GM19467 (cell line): ENCODE results near the gene PPT1.
"Not testable (repeated sequence)": the region's sequence is repeated elsewhere in the genome, so short reads cannot be mapped to it uniquely, and the experiment has no call there.

Experiments
- ATAC-seq: cut with Tn5 transposase; IDR thresholded peaks from one replicate; pipeline ENCODE4 v1.9.1; 2021; ENCODE audit warnings: mild to moderate bottlenecking, moderate library complexity; ENCODE audit not compliant: unreplicated experiment

The PPT1 gene

DNA sequence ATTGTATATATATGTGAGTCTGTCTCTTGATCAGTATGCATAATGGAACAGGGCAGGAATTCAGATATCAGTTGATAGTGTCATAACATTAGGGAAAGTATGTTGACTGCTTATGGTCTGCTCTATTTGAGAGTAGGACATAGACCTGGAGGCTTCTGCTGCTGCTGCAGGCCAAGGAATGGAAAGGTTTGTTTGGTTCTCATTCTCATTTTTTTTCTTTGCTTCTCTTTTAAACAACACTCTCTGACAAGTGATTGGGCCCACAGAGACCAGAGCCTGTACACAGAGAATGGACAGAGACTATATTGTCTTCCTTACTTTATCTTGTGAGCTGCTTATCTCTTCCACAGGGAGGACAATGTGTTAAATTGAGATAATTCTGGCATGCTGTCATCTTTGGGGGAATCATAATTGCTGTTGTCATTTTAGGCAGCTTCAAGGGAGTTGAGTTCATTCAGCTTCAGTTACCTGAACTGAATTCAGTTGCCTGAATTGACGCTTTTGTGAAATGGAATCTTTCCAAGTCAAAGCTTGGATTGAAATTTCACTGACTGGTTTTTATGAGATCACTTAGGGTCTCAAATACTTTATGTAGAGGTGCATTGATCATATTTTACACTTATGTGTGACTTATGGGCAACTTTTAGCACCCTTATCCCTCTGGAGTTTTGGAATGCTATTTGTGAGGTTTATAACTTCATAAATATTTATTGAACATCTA is 39.6 kb downstream of the PPT1 start:
- no peak for ATAC-seq

DNA sequence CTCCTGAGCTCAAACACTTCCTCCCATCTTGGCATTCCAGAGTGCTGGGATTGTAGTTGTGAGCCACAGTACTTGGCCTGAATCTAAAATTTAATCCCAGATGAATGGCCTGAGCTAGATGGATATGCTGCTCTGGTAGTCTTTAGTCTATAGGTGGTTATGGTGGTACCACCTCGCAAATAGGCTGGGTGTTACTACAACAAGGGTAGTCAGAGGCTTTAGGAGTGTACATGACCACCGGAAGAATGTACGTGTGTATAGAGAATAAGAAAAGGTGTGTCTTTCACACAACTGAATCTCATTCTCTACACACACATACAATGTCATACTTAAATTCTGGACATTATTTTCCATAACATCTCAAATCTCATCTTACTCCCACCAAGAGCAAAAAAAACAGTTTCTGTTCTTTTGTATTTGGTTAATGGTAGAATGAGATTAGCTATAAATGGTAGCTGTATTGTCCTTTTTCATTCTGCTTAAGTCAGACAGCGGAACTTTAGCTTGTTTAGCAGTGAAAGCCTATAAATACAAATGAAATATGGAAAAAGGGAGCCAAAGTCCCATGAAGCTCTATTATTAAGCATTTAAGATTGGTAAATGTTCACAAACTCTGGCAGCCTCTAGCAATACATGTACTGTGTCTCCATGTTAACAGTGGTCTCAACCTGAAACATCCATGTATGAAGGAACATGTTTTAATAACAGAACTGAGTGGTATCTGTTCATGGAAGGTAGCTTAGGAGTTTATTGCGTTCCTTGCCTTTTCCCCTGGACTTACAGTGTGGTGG is 40.3 kb downstream of the PPT1 start:
- no peak for ATAC-seq

DNA sequence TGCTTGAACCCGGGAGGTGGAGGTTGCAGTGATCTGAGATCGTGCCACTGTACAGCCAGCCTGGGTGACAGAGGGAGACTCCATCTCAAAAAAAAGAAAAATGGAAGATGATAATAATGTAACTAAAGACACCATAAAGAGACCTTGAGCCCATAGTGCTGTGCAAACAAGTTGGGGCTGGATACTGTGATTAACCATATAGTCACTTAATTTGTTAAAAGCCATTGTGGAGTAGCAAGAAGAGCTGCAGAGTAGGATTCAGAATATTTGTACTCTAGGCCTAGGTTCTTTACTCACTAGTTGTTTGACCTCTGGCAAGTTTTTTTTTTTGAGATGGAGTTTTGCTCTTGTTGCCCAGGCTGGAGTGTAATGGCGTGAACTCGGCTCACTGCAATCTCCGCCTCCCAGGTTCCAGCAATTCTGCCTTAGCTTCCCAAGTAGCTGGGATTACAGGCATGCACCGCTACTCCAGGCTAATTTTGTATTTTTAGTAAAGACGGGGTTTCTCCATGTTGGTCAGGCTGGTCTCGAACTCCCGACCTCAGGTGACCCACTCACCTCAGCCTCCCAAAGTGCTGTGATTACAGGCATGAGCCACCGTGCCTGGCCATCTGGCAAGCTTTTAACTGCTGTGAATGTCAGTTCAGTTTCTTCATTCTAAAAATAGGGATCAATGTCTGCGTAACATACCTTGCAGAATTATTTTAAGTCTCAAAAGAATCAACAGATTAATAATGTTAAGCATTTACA is 43.7 kb downstream of the PPT1 start:
- ATAC-seq, result no peak

DNA sequence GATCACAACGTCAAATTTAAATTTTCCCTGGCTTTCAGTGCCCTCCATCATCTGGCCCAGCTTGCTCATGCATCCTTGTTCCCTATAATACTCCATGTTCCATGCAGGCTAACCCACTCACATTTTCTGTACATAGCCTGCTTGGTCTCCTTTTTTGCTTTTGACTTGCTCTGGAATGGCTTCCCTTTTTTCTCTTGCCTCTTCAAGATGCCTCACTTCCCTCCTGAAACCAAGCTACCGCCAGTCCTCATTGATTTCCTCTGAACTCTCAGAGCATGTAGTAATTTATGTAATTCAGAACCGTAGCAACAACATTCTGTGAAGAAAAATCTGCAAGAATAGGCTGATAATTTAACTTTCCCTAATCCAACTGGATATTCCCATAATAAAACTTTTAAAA is 46.2 kb downstream of the PPT1 start:
- ATAC-seq, result no peak

DNA sequence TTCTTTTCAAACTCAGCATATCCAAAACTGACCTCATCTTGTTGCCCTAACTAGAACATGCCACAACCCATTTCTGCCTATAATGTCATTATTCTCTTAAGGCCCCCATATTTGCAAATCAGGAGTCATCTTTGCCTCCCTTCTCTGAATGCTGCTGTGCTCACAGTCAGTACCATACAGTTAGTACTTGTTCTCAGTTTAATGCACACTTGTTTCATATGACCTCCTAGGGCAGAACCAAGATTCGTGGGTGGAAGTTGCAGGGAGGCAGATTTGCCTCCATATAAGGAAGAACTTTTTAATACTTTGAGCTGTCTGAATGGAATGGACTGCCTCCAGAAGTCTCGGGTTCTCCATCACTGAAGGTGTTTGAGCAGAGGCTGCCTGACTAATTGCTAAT is 47.3 kb downstream of the PPT1 start:
- no peak for ATAC-seq

DNA sequence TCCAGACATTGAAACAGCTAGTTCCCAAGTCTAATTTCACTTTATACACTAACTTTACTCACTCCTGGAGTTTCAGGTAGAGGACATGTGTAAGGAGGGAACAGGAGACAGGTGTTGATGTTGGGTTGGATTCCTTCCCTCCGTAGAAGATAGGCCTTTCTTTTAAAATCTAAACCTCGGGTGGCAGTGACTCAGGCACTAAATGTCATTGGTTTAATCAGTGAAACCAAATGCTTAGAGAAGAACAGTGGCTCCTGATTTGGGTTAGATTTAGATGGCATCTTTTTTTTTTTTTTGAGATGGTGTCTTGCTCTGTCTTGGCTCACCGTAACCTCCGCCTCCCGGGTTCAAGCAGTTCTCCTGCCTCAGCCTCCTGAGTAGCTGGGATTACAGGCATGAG is 49.3 kb downstream of the PPT1 start:
- no peak for ATAC-seq

DNA sequence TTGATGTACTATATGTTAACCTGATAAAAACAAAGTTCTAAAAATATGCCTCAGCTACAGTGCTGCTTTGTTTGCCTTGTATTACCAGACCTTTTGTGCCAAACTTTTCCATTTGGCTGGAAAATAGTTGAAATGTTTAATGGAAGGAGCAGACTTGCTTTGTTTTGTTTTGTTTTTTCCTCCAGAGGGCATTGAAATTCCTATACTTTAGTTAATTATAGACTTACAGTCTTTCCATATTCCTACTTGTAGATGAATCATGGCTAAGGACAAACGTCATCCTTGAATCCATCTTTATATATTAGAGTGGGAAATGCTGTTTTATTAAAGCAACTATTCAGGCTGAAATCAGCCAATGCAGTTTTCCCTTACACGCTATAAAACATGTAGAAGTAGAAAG is 49.8 kb downstream of the PPT1 start:
- no peak for ATAC-seq

DNA sequence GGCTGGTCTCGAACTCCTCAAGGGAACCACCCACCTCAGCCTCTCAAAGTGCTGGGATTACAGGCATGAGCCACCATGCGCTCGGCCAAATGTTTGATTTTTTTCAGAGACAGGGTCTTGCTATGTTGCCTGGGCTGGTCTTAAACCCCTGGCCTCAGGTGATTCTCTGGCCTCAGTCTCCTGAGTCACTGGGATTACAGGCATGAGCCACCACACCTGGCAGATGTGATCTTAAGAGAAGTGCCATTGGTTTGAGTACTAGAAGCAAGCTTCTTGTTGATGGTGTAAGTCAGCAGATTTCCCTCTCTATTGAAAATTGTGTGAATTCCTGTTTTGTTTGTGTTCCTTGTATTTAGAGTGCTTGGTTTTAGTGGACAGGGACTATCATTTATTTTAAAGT is 51.3 kb downstream of the PPT1 start:
- no peak for ATAC-seq

DNA sequence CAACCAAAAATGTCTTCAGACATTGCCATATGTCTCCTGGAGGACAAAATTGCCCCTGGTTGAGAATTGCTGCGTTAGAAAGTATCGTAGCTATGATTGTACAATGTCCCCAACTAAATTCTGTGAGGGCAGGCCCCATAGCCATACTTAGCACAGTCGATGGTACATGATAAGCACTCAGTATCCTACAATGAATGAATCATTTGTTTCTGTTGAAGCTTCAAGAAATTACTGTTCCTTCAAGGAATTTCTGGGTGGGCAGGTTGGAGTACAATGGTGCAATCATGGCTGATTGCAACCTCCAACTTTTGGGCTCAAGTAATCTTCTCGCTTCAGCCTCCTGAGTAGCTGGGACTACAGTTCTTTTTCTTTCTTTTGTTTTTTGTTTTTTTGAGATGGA is 51.9 kb downstream of the PPT1 start:
- ATAC-seq, result no peak

DNA sequence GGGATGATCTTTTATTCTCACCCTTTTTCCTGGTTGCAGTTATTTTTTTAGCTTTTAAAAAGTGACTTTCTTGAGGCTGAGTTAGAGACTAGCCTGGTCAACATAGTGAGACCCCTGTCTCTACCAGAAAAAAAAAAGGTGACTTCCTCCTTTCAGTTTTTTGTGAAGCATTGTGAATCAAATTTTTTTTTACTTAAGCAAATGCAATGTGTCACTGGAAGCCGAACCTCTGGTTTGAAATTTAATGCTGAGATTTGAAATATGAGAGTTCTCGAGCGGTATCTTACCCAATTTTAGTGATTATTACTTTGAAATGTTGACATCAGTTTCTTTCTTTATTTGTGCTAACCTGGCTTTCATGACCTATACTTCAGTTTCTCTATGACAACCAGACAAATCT is 52.9 kb downstream of the PPT1 start:
- no peak for ATAC-seq

DNA sequence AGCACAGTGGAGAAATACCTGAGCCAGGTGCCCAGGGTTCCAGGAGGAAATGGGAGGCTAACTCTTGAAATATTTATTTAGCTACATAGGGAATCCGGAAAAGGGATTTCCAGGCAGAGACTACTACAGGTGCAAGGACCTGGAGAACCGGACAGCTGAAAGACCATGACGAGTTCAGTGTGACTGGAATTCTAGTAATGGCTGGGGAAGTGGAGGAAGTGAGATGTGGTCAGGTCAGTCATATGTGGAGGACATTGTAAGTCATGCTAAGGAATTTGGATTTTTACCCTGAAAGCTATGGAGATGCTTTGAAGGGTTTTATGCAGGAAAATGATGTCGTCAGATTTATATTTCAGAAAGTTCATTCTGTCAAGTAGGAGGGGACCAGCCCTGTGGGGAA is 54.7 kb downstream of the PPT1 start:
- ATAC-seq, result no peak

DNA sequence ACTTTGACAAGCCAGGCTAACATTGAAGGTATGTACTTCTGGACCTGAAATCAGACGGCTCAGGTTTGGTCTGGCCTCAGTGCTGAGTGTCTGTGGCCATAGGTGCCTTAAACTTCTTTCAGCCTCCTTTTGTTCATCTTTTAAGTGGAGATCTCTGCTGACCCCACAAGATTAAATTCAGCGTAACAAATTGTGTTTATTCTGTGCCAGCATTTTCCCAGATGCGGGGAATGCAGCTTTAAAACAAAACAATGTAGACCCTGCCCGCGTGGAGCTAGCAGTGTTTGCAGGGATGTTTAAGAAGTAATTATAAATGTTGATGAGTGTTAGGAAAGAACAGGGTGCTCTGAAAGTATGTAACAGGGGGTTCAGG is 55.6 kb downstream of the PPT1 start:
- no peak for ATAC-seq

DNA sequence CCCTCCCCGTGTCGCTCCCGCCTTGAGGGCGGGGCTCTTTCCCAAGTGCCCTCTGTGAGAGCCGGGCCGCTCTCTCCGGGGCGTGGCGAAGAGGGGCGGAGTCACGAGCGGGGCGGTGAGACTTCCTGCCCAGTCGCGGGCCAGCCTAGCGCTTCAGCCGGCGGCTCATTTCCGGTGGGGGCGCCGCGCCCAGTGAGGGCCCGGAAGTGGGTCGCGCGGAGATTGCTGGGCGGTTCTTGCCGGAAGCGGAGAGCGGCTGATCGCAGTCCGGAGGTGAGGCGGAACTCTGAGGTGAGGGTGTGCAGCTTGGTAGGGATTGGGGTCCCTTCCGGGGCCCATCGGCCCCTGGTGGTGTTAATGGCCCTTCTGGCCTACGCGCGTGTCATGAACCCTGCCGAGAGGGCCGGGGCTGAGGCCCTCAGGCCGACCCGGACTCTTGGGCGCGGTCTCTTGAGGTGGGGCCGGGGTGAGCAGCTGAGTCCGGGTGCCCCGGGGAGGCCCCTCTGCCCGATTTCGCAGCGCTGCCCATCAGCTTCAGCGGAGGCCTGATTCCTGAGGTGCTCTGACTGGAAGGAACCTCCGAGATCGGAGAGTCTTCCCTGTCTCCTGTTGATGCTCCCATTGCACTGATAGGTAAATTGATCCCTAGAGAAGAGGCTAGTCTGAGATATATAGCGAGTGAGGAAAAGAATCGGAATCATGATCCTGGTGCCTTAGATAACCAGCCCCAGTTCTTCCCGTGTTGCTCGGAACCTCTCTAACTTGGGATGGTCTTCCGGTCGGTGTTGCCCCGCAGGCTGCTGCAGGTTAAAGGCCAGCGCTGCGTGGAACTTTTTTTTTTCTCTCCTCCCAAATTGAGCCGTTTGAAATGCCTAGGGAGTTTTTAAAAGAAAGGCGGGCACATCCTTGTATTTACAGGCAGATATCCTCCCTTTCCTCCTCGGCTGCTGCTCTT is 56.3 kb downstream of the PPT1 start, which contains the start of gene CAP1:
Gene CAP1 (plus strand): TSS at position 219 of the 955 bp plus-strand sequence. CDS start 18,618 bp downstream, outside the sequence.
- peak; percentile 80 for ATAC-seq

DNA sequence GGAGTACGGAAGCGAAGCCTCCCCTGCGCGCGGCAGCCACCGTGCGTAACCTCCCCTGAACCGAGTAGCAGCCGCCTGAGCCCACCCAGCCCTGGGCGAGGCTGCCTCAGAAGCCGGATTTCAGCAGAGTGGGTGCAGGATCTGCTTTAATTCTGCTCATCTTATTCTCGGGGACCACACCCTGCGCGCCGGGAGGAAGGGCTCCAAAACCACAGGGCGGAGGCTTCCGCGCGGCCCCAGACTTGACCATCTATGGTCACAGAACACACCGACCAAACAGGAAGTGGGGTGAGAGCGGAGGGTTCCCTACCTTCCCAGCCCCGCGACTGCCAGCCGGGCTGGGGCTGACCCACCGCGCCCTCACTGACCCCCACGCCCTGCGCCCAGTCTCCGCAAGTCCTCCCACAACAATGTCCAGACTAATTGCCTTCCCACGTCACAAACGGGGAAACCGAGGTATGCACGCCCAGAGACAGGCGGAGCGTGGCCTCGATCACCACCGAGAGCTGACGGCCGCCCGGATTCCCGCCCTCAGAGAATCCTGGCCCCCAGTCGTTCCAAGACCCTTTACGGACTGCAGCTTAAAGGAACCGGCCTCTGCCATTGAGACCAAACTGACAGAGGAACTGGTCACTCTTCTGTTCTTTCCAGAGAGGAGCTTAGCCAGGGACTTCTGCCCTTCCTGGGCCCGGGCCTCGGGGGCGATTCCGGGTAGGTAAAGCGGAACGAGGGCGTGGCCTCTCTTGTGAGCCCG is 57.1 kb downstream of the PPT1 start:
- ATAC-seq, result peak; percentile 60

DNA sequence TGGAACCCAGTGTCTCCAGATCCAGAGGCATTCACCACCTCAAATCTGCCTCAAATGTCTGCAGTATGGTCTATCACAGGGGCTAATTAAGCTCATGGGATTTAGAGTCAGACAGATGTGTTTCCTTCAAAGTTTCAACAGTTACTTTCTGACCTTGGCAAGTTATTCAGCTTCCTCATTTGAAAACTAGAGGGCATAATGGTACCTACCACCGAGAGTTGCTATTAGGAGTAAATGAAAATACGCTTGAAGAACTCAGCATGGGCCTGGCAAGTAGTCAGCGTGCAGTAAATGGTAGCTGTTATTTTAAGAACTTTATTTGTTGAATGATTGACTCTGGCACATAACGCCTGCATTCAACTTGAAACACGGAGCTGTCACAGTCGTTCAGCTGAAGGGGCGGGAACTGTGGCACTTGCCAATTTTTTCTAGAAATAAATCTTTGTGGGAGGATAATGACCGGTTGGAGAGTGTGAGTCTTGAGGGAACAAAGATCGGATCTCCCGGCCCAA is 57.8 kb downstream of the PPT1 start:
- peak; percentile 0 for ATAC-seq

DNA sequence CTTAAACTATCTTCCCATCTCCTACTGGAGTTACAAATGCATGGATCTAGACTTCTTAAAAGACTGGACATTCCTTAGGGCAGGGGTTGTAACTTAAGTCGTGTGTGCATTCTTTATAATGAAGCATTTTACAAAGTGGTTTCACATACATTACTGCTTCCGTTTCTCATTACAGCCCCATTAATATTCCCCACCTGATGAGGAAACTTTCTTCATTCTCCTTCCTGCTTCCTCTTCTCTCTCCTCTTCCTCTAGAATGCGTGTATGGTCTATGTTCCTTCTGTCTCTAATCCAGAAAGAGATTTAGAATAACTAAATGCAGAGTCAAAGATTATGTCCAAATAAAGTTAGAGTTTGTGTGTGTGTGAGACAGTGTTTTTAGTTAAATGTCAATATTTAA is 58.4 kb downstream of the PPT1 start:
- no peak for ATAC-seq

DNA sequence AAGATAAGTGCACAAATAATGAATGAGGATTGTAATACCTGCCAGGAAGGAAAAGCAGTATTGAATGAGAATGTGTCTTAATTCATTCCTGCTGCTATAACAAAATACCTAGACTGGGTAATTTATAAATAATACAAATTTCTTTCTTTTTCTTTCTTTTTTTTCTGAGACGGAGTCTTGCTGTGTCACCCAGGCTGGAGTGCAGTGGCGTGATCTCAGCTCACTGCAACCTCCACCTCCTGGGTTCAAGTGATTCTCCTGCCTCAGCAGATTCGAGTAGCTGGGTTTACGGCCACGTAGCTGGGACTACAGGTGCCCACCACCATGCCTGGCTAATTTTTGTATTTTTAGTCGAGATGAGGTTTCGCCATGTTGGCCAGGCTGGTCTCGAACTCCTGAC is 59.8 kb downstream of the PPT1 start:
- ATAC-seq, result not testable (repeated sequence)

DNA sequence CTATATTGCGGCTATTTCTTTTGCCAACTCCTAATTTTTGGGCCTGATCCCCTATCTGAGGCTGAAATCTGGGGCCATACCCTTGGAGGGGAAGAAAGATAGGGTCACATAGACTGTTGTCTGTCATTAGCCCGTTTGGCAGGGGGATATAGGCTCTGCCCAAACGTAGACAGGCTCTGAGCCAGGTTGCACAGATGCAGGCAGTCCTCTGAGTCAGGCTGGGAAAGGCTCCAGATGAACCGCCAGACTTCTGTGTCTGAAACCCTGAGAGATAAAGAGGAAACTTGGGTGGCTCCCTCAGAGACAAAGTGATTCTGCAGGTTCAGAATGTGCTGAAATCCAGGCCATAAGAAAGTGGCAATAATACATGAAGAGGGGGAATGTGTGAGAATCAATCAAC is 60.5 kb downstream of the PPT1 start:
- no peak for ATAC-seq

DNA sequence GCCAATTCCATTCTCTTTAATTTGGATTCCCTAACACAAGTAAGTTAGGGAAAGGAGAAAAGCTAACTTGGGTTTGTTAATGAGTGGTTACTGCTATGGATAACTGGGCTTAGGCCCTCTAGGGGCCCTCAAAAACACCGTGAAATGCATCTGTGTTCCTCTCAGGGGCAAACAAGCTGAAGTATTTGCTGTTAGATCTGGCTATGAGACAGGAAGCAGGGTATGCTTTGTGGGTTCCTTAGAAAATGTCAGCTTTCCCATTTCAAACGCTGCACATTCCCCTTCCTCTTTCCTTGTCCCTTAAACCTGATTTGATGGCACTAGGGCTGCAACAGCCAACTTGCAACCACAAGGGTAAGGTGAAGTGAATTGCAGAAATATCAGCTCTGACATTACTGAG is 62.2 kb downstream of the PPT1 start:
- no peak for ATAC-seq
